B cell (primary cell): ENCODE measurements around the gene ZMAT3. TPM values are rescaled to one million over a fixed set of nuclear protein-coding genes. Genes with fewer than 3 reads are reported as not detected.

Experiments used
- ATAC-seq: fragments of 200-7000 bp; cut with Tn5 transposase; one replicate; pipeline ENCODE4 v1.10.0; 2021; ENCODE audit warnings: low read depth, mild to moderate bottlenecking, moderate number of reproducible peaks, moderate library complexity
- CTCF ChIA-PET: fragments of 350-600 bp; sonication (Branson Sonifier 250); formaldehyde crosslinking; loops from one replicate; lab custom pipeline; 2021; ENCODE audit warnings: antibody characterized with exemption, inconsistent platforms; lab: Charles Lee
- POLR2A ChIA-PET: fragments of 350-600 bp; sonication (Branson Sonifier 250); formaldehyde crosslinking; loops from one replicate; lab custom pipeline; 2021; ENCODE audit warnings: antibody characterized with exemption; lab: Charles Lee
- DNase-seq: peaks from one replicate; pipeline ENCODE4 v3.0.0; 2013
- H2AFZ ChIP-seq: 2 replicates; pipeline ENCODE4 v1.6.1; 2012; ENCODE audit warnings: mild to moderate bottlenecking, low read depth, low read length; ENCODE audit not compliant: insufficient read depth, poor library complexity, severe bottlenecking
- H3K27ac ChIP-seq, 2 donors: 1 replicate in 1 of 2; 2 replicates in 1 of 2; pipeline ENCODE4 v1.5.1; 2012 to 2013; ENCODE audit warnings: low read length in 2 of 2, mild to moderate bottlenecking in 2 of 2, moderate library complexity in 1 of 2
- H3K27me3 ChIP-seq, 4 experiments: fragments of 200-600 bp in 1 of 4; sonication (generic) in 1 of 4; replicated peaks in 1 of 4; 1 replicate in 2 of 4; 2 replicates in 2 of 4; pipeline versions ENCODE4 v1.6.1 to v1.7.0; 2013 to 2016; ENCODE audit warnings: low read length in 3 of 4, mild to moderate bottlenecking in 2 of 4, mixed read lengths in 1 of 4, moderate library complexity in 1 of 4; ENCODE audit not compliant: insufficient read depth in 4 of 4, control insufficient read depth in 3 of 4; ENCODE audit errors: control extremely low read depth in 1 of 4
- H3K36me3 ChIP-seq, 2 experiments: replicated peaks in 1 of 2; 1 replicate in 1 of 2; 2 replicates in 1 of 2; pipeline versions ENCODE4 v1.6.1 to v1.7.1; 2013; ENCODE audit warnings: low read length in 1 of 2; ENCODE audit not compliant: insufficient read depth in 2 of 2, control insufficient read depth in 1 of 2; ENCODE audit errors: control extremely low read depth in 1 of 2, extremely low read depth in 1 of 2
- H3K4me1 ChIP-seq, 2 donors: fragments of 200-600 bp in 1 of 2; sonication (generic) in 1 of 2; 1 replicate in 1 of 2; 2 replicates in 1 of 2; pipeline versions ENCODE4 v1.5.1 to v1.6.1; 2013 to 2017; ENCODE audit warnings: low read length in 2 of 2; ENCODE audit not compliant: control insufficient read depth in 2 of 2, insufficient read depth in 2 of 2
- H3K4me2 ChIP-seq: replicated peaks from 2 replicates; pipeline ENCODE3; 2012; ENCODE audit warnings: mild to moderate bottlenecking, low read depth, low read length; ENCODE audit not compliant: poor library complexity, severe bottlenecking
- H3K4me3 ChIP-seq, 5 experiments: fragments of 200-600 bp in 1 of 5; sonication (generic) in 1 of 5; 1 replicate in 3 of 5; 2 replicates in 2 of 5; pipeline versions ENCODE4 v1.5.1 to v1.7.0; 2011 to 2016; ENCODE audit warnings: low read length in 4 of 5, mild to moderate bottlenecking in 4 of 5, low read depth in 2 of 5, control low read depth in 1 of 5, moderate library complexity in 1 of 5; ENCODE audit not compliant: insufficient read depth in 1 of 5; ENCODE audit errors: control extremely low read depth in 1 of 5, extremely low read depth in 1 of 5
- H3K79me2 ChIP-seq: fragments of 200-600 bp; sonication (generic); one replicate; pipeline ENCODE4 v1.6.0; 2016; ENCODE audit warnings: low read length; ENCODE audit not compliant: control insufficient read depth, insufficient read depth
- H3K9ac ChIP-seq: fragments of 200-600 bp; sonication (generic); 2 replicates; pipeline ENCODE4 v1.6.1; 2017; ENCODE audit warnings: mild to moderate bottlenecking, low read length, moderate library complexity
- H3K9me3 ChIP-seq, 3 donors: one replicate each; pipeline versions ENCODE4 v1.6.1 to v1.7.1; 2013; ENCODE audit warnings: low read length in 2 of 3; ENCODE audit not compliant: control insufficient read depth in 2 of 3, insufficient read depth in 1 of 3; ENCODE audit errors: control extremely low read depth in 1 of 3
- H4K20me1 ChIP-seq: 2 replicates; pipeline ENCODE4 v1.6.0; 2012; ENCODE audit warnings: mild to moderate bottlenecking, low read length; ENCODE audit not compliant: insufficient read depth, control insufficient read depth, poor library complexity, severe bottlenecking
- H3K27ac Mint-ChIP-seq: one replicate; pipeline ENCODE4 v1.8.0; 2021; ENCODE audit warnings: mixed read lengths
- H3K27me3 Mint-ChIP-seq: one replicate; pipeline ENCODE4 v1.8.0; 2021; ENCODE audit warnings: mixed read lengths
- H3K4me1 Mint-ChIP-seq: one replicate; pipeline ENCODE4 v1.8.0; 2021; ENCODE audit warnings: mixed read lengths
- H3K4me3 Mint-ChIP-seq: one replicate; pipeline ENCODE4 v1.8.0; 2021; ENCODE audit warnings: mixed read lengths
- H3K9me3 Mint-ChIP-seq: one replicate; pipeline ENCODE4 v1.8.0; 2022; ENCODE audit warnings: mixed read lengths; ENCODE audit not compliant: insufficient read depth
- CTCF ChIP-seq: fragments of 200-600 bp; IDR thresholded peaks from one replicate; pipeline ENCODE4 v1.8.0; 2022; ENCODE audit warnings: antibody characterized with exemption, mild to moderate bottlenecking
- EZH2 ChIP-seq: IDR thresholded peaks from 2 replicates; pipeline ENCODE4 v1.6.1; 2012; ENCODE audit warnings: borderline replicate concordance, low read depth, mild to moderate bottlenecking, moderate library complexity, low read length; ENCODE audit not compliant: insufficient read depth, poor library complexity, severe bottlenecking
- WGBS: methylation state at CpG from one replicate; pipeline ENCODE4 v1.1.5; 2013; ENCODE audit warnings: missing lambda C conversion rate; ENCODE audit not compliant: insufficient coverage; 5-methylcytosine and 5-hydroxymethylcytosine counted together
- intact Hi-C: fragments of 100-400 bp; cut with micrococcal nuclease; formaldehyde crosslinking; loops from one replicate; pipeline ENCODE4 v1.10.0; 2022
- polyA plus RNA-seq: library from polyadenylated mRNA; depleted of rRNA; stranded (reverse); fragments of >200 nt; gene quantifications from 2 replicates; pipeline ENCODE4 v1.2.3, GENCODE V29; 2012
- total RNA-seq, 2 donors: library from RNA; stranded (reverse); fragments of 120-200 nt in 1 of 2; gene quantifications; 1 replicate in 1 of 2; 2 replicates in 1 of 2; pipeline versions ENCODE4 v1.2.3 to v1.2.4, GENCODE V29; 2013 to 2022

Gene ZMAT3
- total and polyA plus RNA-seq, 2 donors (not counting 1 experiment from before 2014, with no cell fraction given), result 3.6 to 19.5 TPM

- H3K36me3 ChIP-seq, result no peaks in the 10 kb centered on the region
- CTCF ChIA-PET, result interaction anchor here (0.6 to 8.0 kb wide), 9 partner anchors 11 to 447 kb away, joined by 3 to 88 read pairs (median 4); no protein-coding TSS in a partner anchor
- no peaks in the 10 kb centered on the region for H4K20me1 ChIP-seq
- no peak overlapping the region for H3K4me2 ChIP-seq
- no peaks in the 10 kb centered on the region for H3K4me1 Mint-ChIP-seq
- H3K27ac ChIP-seq, result no peak overlapping the region
- intact Hi-C loops, result loop anchor here (10.0 kb wide), 1 partner anchor 447 kb away; no protein-coding TSS in a partner anchor
- TF ChIP-seq CTCF (no peak), EZH2 (no peak)
- H3K9me3 Mint-ChIP-seq, result no peaks in the 10 kb centered on the region
- WGBS, result no CpG with 5 or more reads among the region's 1 CpG
- H2AFZ ChIP-seq, result no peak overlapping the region
- no peak overlapping the region for H3K4me3 Mint-ChIP-seq
- no peak overlapping the region for H3K27ac Mint-ChIP-seq
- H3K27me3 Mint-ChIP-seq, result peaks cover 23% of the 10 kb centered on the region
- H3K9me3 ChIP-seq, result peaks cover 0 to 3% (median 3%) of the 10 kb centered on the region in 3 donors
- H3K4me3 ChIP-seq, result no peak overlapping the region
- no peak for DNase-seq
- H3K9ac ChIP-seq, result no peak overlapping the region
- H3K27me3 ChIP-seq, result peaks cover 0 to 3% (median 0%) of the 10 kb centered on the region in 4 experiments
- no peak for ATAC-seq
- POLR2A ChIA-PET, result no interaction called here
- no peaks in the 10 kb centered on the region for H3K4me1 ChIP-seq
- H3K79me2 ChIP-seq, result no peaks in the 10 kb centered on the region
Measured at GRCh38 chr3:179108086-179108485, 36.5 kb upstream of the ZMAT3 start.

DNA sequence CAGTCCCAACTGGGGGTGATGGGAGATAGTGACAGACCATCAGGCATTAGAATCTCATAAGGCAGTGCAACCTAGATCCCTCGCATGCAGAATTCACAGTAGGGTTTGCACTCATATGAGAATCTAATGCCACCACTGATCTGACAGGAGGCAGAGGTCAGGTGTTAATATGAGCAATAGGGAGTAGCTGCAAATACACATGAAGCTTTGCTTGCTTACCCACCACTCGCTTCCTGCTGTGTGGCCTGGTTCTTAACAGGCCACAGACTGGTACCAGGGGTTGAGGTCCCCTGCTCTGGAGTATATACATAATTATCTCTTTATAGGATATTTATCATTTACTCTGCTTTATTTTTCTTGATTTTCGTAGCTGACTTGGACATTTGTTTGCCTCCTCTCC is 36.0 kb upstream of the ZMAT3 start:
- intact Hi-C loops, result loop anchor here (10.0 kb wide), 1 partner anchor 447 kb away; no protein-coding TSS in a partner anchor
- no peaks in the 10 kb centered on the region for H4K20me1 ChIP-seq
- ATAC-seq, result no peak
- no peaks in the 10 kb centered on the region for H3K27me3 ChIP-seq
- no peak overlapping the region for H3K4me3 ChIP-seq
- 83% methylated on average over 1 of the region's 3 CpGs for WGBS
- no peaks in the 10 kb centered on the region for H3K79me2 ChIP-seq
- H3K4me2 ChIP-seq, result no peak overlapping the region
- H3K9me3 Mint-ChIP-seq, result no peaks in the 10 kb centered on the region
- H3K9ac ChIP-seq, result no peak overlapping the region
- no peak overlapping the region for H3K27ac ChIP-seq
- TF ChIP-seq EZH2, result no peak
- no peak for TF ChIP-seq CTCF
- no peak overlapping the region for H3K27ac Mint-ChIP-seq
- H3K4me1 Mint-ChIP-seq, result no peaks in the 10 kb centered on the region
- H3K4me1 ChIP-seq, result no peaks in the 10 kb centered on the region
- no peak for DNase-seq
- POLR2A ChIA-PET, result no interaction called here
- no peak overlapping the region for H3K4me3 Mint-ChIP-seq
- peaks cover 0 to 3% (median 3%) of the 10 kb centered on the region in 3 donors for H3K9me3 ChIP-seq
- peaks cover 18% of the 10 kb centered on the region for H3K27me3 Mint-ChIP-seq
- H3K36me3 ChIP-seq, result no peaks in the 10 kb centered on the region
- CTCF ChIA-PET, result interaction anchor here (0.9 to 8.0 kb wide), 8 partner anchors 11 to 213 kb away, joined by 3 to 88 read pairs (median 4); no protein-coding TSS in a partner anchor
- no peak overlapping the region for H2AFZ ChIP-seq
